Left hindlimb (tissue), 1 donor: ENCODE data around the gene RPS29.

Source experiments
- DNase-seq: peaks from one replicate; pipeline ENCODE4 v3.0.0-alpha.2; 2018

Gene RPS29

GRCh38 chr14:49549446-49549845 lies 36.7 kb downstream of the RPS29 start:
- no peak for DNase-seq

- no peak for DNase-seq
Measured at GRCh38 chr14:49546766-49547165, 39.4 kb downstream of the RPS29 start.

GRCh38 chr14:49545716-49546115 lies 40.5 kb downstream of the RPS29 start:
- DNase-seq: no peak

- DNase-seq: no peak
Measured at GRCh38 chr14:49545071-49545470, 41.1 kb downstream of the RPS29 start.

GRCh38 chr14:49541049-49541448 lies 45.1 kb downstream of the RPS29 start:
- no peak for DNase-seq

GRCh38 chr14:49538852-49539251 lies 47.3 kb downstream of the RPS29 start:
- DNase-seq: no peak
